HG03159 (cell line): Measurements from ENCODE around the gene KCNG2.
"Not testable (repeated sequence)": the region's sequence is repeated elsewhere in the genome, so short reads cannot be mapped to it uniquely, and the experiment has no call there.

ENCODE experiments used
- ATAC-seq: cut with Tn5 transposase; IDR thresholded peaks from one replicate; pipeline ENCODE4 v1.9.1; 2021; ENCODE audit warnings: mild to moderate bottlenecking, moderate library complexity; ENCODE audit not compliant: unreplicated experiment

The KCNG2 gene, protein sequence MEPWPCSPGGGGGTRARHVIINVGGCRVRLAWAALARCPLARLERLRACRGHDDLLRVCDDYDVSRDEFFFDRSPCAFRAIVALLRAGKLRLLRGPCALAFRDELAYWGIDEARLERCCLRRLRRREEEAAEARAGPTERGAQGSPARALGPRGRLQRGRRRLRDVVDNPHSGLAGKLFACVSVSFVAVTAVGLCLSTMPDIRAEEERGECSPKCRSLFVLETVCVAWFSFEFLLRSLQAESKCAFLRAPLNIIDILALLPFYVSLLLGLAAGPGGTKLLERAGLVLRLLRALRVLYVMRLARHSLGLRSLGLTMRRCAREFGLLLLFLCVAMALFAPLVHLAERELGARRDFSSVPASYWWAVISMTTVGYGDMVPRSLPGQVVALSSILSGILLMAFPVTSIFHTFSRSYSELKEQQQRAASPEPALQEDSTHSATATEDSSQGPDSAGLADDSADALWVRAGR

DNA sequence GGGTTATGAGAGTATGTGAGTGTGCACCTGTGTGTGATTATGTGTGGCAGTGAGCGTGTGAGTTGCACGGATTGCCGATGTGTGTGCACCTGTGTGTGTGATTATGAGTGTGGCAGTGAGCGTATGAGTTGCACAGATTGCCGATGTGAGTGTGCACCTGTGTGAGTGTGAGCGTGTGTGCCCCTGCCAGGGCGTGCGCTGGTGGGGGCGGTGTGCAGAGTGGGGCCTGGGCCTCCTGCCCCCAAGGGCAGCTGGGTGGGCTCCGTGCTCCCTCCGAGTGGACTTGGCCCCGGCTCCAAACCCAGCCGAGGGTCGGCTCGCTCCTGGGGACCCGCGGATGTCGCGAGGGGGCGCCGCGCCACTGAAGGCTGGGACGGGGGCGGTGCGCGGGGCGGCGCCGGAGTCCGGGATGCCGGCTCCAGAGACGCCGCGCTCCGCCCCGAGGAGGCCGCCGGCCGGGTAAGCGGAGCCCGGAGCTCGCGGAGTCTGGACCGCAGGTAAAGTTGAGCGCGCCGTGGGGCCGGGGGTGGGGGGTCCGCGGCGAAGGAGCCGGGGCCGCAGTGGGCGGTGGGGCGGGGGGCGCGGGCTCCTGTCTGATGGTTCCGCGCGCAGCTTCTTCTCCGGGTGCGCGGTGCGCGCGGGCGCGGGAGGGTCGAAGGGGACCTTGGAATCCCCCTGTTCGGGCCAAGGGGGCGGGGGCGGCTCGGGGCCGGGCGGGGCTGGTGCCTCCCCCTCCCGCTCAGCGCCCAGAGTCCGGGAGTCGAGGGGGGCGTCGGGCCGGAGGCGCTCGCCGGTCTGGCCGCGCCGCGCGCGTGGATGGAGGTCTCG lies at the start of gene KCNG2:
Gene KCNG2 (plus strand): TSS at position 421 of the 828 bp plus-strand sequence. CDS start 65,730 bp downstream, outside the sequence.
- ATAC-seq: no peak

DNA sequence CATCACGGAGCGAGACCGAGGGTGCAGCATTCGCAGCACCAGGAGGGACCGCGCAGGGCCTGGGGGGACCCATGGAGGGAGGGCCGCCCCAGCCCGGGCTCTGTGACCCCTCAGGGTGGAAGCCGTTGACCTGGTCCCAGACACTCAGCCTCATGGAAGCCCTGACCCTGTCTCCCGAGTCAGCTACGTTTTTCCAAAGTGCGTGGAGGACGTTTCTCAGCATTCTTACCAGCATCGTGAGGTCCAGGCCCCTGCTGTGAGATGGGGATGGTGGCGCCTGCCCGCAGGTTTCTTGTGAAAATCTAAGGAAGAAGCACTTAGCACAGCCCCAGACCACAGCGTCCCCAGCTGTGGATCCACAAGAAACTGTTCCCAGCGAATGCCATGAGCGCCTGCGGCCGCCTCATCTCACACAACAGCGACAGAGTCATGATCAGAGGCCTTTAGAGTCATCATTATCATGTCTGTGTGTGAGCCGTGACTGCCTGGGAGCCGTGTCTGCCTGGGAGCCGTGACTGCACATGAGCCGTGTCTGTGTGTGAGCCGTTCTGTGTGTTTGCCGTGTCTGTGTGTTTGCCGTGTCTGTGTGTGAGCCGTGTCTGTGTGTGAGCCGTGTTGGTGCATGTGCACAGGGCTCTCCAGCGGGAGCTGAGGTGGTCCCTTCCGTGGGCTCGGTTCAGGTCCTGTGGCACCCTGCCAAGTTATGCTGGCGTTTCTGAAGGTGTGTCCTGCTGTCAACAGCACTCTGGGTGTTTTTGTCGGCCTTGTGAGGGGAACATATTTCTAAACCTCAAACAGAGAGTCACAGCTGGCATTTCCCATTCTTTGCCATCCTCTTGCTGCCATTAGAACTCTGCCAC lies 49.2 kb upstream of the KCNG2 start:
- no peak for ATAC-seq

DNA sequence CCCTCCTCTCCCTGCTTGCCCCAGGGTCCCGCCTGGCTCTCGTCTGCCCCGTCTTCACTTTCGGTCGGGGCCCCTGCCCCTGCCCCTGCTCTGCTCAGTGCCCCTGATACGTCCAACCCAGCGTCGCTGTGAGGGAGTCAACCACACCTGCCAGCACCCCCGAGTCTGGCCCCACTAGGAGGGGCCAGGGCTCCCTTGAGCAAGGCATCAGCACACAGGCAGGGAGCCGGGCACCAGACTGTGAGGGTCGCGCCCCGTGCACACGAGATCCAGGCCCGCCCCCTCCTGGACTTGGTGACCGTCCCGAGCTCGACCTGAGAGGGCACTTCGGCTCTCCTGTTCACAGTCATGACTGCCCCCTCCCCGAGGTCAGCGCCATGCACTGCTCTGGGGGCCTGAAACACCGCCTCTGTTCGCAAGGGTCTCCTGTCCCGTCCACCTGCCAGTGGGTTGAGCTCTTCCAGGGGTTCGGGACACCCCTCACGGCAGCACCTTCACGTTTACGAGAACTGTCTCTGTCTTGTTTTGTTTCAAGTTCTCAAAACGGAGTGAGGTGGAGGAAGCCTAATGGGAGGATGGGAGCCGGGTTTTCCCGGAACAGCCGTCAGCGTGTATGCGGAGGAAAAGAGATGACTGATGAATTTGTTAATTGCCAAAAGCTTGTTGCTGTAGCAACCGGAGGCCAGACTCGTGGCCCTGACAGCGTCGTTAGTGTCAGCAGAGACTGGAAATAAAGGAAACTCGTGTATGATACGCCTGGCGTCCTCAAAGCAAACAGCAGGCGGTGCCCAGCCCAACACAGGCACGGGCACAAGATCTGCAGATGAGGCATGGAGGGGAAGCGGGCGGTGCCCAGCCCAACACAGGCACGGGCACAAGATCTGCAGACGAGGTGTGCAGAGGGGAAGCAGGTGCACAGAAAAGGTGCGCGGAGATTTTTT lies 48.2 kb upstream of the KCNG2 start:
- no peak for ATAC-seq

DNA sequence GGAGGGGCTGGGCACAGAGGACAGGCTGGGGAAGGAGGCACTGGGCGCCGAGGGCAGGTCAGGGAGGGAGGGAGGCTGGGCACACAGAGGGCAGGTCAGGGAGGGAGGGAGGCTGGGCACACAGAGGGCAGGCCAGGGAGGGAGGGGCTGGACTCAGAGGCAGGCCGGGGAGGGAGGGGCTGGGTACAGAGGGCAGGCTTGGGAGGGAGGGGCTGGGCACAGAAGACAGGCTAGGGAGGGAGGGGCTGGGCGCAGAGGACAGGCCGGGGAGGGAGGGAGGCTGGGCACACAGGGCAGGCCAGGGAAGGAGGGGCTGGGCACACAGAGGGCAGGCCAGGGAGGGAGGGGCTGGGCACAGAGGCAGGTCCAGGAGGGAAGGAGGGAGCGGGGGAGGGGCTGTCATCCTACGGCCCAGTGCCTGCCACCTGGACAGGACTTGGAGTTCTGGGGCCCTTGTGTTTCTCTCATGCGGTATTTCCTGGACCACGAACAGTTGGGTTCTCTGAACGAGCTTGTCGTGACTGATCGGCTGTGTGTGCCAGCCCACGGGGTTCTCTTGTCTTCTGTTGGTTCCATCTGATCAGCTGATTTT lies 46.7 kb upstream of the KCNG2 start:
- no peak for ATAC-seq

DNA sequence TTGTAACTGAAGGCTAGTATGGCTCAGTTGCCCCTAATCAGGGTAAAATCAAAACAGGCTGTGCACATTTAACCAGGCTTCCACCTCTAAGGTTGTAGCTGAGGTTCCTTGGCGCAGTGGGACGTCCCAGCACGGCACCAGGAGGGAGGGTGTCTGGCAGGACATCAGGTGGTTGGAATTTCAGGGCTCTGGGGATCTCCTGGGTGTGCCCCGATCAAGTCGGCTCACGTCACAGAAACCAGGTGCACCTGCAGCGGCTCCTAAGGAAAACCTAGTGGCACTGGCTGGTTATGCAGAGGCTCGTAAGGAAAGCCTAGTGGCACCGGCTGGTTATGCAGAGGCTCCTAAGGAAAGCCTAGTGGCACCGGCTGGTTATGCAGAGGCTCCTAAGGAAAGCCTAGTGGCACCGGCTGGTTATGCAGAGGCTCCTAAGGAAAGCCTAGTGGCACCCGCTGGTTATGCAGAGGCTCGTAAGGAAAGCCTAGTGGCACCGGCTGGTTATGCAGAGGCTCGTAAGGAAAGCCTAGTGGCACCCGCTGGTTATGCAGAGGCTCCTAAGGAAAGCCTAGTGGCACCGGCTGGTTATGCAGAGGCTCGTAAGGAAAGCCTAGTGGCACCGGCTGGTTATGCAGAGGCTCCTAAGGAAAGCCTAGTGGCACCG lies 45.7 kb upstream of the KCNG2 start:
- not testable (repeated sequence) for ATAC-seq

DNA sequence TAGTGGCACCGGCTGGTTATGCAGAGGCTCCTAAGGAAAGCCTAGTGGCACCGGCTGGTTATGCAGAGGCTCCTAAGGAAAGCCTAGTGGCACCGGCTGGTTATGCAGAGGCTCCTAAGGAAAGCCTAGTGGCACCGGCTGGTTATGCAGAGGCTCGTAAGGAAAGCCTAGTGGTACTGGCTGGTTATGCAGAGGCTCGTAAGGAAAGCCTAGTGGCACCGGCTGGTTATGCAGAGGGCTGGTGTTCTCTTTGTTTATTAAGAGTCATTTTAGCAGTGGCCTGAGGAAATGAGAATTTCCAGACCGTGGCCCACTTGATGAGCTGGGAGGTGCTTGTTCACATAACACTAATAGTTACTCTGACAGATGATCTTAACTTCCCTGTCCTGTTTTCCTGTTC lies 44.8 kb upstream of the KCNG2 start:
- ATAC-seq: not testable (repeated sequence)

DNA sequence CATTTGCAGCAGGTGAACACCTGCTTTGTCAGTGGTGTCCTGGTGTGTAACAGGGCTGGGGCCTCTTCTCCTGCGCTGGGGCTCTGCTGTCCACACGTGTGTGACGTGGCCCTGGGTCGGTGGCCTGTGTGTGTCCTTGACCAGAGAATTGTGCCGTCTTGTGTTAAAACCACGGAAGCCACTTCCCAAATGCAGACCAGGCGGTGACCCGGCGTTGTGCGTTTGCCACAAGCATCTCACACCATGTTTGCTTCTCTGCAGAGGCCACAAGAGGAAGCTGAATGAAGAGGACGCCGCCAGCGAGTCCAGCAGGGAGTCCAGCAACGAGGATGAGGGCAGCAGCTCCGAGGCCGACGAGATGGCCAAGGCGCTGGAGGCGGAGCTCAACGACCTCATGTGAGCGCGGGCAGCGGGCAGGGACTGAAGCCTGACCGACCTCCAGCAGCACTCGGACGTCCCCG lies 44.3 kb upstream of the KCNG2 start:
- ATAC-seq: no peak

DNA sequence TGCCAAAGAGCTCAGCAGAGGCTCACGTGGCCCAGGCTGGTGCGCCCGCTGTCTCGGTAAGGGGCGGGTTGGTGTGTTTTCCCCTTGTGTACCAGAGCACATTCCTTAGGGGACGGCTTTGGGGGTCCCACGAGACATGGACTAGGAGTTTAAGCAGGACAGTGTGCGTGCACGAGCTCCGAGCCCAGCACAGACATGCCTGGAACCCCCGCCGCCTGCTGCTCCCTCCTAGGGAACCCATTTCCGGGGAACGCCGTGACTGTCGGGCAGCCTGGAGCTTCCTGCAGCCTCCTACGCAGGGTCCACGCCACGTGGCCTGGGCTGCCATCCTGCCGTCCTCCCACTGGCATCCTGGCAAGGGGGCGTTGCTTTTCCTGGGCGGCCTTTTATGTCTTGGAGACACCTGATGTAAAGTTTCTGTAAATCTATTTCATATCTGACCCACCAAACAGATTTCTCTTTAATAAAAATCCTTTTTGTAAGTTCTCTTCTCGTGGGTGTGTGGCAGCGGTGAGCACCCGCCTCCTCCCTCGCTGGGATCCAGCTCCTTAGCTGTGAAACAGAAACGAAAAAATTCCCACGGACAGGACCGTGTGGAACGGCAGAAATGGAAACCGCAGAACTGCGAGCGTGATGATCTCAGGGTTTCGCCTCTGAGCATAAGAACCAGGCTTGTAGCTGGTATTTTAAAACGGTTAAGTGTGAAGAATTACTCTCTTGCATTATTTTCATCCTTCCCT lies 43.5 kb upstream of the KCNG2 start:
- no peak for ATAC-seq

DNA sequence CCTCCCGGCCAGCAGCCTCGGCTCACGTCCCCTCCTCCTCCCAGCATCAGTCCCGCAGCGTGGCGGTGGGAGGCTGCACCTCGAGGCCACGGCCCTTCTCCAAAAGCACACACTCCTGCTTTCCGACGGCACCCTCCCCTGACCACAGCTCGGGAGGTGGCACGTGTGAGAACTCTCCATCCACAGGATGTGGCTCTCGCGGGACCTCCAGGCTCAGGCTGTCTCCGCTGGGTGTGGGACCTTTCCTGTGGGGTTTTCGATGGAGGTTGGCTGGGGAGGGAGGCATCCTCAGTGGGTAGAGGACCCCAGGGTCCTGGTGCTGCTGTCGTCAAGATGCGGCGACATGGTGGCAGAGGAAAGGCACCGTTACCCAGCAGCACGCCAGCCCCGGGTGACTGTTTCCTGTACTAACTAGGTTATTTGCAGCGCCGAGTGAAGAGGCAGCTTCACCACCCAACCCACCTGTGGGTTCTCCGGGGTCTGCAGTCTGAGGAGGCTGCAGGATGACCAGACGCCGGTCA lies 42.8 kb upstream of the KCNG2 start:
- no peak for ATAC-seq

DNA sequence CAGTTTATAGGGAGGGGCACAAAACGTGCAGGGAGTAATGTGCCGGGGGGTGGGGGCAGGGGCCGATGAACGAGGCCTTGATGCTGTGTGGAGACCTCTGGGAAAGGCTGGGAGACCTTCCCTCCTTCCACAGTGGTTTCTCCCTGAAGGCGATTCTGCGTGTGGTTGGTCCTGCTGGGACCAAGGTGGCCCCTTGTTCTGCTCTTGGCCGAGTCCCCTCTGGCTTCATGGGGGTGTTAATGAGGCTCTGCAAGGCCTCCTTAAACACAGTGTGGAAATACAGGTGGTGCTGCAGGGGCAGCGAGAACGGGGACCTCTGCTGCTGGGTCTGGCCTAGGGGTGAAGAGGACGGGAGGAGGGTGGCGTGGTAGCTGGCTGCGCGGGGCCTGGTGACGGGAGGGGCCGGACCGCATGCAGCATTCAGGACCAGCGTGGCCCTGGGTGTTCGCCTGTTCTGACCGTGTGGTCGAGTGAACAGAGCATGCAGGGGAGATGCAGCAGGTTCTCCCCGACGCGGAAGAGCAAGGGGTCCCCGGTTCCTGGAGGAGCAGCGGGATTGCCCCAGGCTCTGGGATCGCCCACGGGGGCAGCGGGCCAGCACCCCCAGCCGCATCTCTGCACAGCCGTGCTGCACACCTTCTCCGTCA lies 42.1 kb upstream of the KCNG2 start:
- no peak for ATAC-seq

DNA sequence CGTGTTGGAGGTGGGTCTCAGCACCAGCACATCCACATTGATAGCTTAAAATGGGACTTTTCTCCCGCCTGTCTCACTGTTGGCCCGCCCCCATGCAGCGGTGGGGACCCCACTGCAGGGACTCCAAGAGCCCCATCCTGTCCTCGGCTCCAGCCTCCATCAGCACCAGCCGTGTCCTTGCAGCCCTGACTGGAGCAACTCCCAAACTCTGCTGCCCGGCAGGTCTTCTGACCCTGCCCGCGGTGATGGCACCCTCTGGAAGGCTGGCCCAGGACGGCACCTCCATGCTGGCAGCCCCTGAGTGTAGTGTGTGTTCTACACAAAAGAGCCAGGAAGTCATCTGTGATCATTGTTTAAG lies 41.6 kb upstream of the KCNG2 start:
- no peak for ATAC-seq

DNA sequence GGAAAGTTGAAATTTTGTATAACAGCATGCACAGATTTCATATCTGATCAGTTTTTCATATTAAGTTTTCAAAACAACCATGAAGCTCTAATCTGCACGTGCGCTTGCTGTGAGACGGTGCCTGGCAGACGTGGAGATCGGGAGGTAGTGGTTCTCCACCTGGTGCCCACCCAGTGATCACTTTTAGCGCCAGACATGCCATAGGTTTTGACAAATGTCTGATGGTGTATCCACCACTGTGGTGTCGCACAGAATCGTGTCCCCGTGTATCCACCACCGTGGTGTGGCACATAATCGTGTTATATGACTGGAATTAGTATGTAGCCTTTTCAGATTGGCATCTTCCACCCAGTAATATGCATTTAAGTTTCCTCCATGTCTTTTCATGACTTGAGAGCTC lies 40.9 kb upstream of the KCNG2 start:
- no peak for ATAC-seq

DNA sequence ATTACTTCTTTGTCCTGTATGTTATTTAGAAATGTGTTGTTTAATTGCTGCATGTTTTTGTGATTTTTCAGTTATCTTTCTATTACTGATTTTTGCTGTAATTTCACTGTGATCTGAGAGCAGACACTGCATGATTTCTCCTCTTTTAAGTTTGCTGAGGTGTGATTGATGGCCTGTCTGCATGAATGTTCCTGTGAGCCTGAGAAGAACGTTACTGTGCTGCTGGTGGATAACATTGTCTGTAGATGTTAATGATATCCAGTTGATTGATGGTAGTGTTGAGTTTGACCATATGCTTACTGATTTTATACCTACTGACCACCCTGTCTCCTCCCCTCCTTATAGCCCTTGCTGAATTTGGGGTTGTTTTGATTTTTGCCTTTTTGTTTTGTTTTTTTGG lies 37.4 kb upstream of the KCNG2 start:
- ATAC-seq: no peak

DNA sequence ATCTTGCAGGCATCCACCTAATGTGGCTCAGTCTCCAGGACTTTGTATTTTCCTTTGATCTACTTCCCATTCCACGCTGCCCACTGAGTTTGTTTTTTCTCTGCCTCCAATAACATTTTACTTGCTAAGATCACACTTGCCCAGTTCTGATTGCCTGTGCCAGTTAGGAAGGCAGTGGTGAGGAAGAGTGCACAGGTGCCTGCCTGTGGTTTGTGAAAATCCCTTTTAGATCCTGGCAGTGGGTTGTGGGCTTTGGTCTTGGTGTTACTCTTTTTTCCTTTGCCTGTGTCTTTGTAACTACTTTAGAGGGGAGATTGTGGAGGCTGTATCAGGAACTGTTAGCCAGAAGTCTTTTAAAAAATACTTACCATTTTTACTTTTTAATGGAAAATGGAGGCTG lies 36.9 kb upstream of the KCNG2 start:
- no peak for ATAC-seq

DNA sequence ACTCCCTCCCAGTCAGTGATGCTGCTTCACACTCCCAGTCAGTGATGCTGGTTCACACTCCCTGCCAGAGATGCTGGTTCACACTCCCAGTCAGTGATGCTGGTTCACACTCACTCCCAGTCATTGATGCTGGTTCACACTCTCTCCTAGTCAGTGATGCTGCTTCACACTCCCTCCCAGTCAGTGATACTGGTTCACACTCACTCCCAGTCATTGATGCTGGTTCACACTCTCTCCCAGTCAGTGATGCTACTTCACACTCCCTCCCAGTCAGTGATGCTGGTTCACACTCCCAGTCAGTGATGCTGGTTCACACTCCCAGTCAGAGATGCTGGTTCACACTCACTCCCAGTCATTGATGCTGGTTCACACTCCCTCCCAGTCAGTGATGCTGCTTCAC lies 34.3 kb upstream of the KCNG2 start:
- ATAC-seq: no peak

DNA sequence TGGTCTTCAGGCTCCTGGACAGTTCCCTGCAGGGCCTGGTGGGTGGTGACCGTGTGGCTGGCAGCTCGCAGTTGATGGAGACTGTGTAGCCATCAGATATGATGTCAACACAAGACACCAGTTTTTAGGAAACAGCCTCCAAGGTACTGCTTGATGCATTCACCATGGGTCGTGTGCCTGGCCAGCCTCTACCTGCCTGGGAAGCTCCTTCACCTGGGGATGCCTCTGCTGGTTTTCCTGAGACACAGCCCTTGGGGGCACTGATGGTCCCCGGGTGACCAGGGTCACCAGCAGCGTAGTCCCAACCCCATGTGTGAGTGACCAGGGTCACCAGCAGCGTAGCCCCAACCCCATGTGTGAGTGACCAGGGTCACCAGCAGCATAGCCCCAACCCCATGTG lies 33.6 kb upstream of the KCNG2 start:
- no peak for ATAC-seq

DNA sequence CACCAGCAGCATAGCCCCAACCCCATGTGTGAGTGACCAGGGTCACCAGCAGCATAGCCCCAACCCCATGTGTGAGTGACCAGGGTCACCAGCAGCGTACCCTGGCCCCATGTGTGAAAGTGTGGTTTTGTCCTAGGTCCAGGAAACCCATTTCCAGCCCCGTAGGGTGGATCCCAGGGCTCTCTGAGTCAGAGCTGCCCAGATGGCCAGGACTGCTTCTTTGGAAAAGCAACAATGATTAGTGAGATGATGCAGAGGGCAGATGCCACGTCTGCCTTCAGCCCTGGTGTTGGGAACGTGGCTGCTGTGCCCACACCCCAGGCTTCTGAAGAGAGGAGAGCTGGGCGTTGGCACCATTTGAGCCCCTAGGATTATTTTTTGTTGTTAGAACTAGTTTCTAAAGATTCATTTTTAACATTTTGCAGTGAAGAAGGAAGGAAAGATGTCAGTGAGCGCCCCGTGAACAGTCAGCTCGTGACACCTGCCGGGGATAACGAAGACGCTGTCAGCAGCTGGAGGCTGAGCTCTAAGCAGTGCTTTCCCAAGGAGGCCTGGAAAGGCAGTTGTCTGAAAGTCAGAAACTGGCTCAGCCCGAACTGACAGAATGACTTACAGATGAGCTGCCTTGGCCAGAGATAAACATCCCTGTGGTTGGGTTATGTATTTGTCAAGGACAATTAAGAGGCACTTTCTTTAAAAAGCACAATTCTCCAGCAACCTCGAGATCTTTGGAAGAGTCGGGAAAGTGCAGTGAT lies 32.1 kb upstream of the KCNG2 start:
- no peak for ATAC-seq
